ENCODE measurements around the gene OSBPL10. TPM values are rescaled to one million over a fixed set of nuclear protein-coding genes. Genes with fewer than 3 reads are reported as not detected.

The OSBPL10 gene
- polyA plus RNA-seq, 1 experiment: 11.2 TPM

GRCh38 chr3:31819441-31819840 is 161.6 kb downstream of the OSBPL10 start:
- ChIA-PET POLR2A (no interaction called here), CTCF (no interaction called here)
- Histone ChIP-seq H3K27me3 (ENCODE audit: control insufficient read depth, insufficient read depth, low read length) (no peaks in the 10 kb centered on the region), H3K4me3 (ENCODE audit: low read depth, low read length) (no peak overlapping the region), H3K36me3 (ENCODE audit: control insufficient read depth, insufficient read depth, low read length) (no peaks in the 10 kb centered on the region)
- DNase-seq (ENCODE audit: low read depth): no peak
- no peak for TF ChIP-seq CTCF (IDR thresholded peaks at IDR 0.05; ENCODE audit: insufficient read depth, low read depth, low read length)

- Histone ChIP-seq H3K4me3 (ENCODE audit: low read depth, low read length) (no peak overlapping the region), H3K36me3 (ENCODE audit: control insufficient read depth, insufficient read depth, low read length) (no peaks in the 10 kb centered on the region), H3K27me3 (ENCODE audit: control insufficient read depth, insufficient read depth, low read length) (no peaks in the 10 kb centered on the region)
- no peak for DNase-seq (ENCODE audit: low read depth)
- POLR2A ChIA-PET: no interaction called here
- CTCF ChIA-PET: no interaction called here
- TF ChIP-seq CTCF (IDR thresholded peaks at IDR 0.05; ENCODE audit: insufficient read depth, low read depth, low read length): no peak
Measured at GRCh38 chr3:31817411-31817966, 163.6 kb downstream of the OSBPL10 start.

DNA sequence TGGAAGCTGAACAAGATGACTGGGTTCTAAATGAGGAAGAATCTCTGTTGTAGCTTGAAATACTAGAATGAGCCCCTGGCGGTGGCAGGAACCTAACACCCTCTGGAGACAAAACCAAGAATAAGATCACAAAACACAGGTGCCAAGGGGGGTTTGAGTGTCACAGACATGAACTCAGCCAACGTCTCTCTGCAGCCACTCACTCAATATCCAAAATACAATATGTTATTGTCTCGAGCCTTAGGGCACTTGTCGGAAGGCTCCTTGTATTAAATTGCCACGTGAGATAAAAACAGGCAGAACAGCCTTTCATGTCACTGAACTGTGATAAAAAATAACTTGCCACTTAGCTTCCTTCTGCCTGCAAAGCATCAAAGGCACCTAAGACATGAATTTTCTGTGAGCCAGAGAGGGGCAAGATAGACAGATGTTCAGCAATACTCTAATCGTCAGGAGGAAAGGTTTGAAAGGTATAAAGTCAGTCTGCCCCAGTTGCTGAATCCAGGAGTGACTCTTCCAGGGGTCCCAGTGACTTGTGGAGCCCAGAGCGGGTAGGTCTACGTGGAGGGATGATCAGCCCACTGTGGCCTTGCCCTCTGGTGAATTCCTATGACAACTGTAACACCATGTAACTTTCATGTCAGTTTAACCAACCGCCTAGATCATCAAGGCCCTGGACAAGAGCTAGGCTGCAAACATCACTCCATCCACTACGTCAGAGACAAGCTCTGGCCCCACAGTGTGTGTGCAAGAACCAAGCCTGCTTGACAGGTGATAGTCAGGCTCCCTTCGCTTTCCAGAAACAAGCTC is 165.2 kb downstream of the OSBPL10 start:
- no peak for TF ChIP-seq CTCF (IDR thresholded peaks at IDR 0.05; ENCODE audit: insufficient read depth, low read depth, low read length)
- no peak overlapping the region for H3K4me3 ChIP-seq (ENCODE audit: low read depth, low read length)
- no peaks in the 10 kb centered on the region for H3K27me3 ChIP-seq (ENCODE audit: control insufficient read depth, insufficient read depth, low read length)
- DNase-seq (ENCODE audit: low read depth): no peak
- no peaks in the 10 kb centered on the region for H3K36me3 ChIP-seq (ENCODE audit: control insufficient read depth, insufficient read depth, low read length)
- CTCF ChIA-PET: interaction anchor here (0.8 kb wide), 1 partner anchor 26 kb away, joined by 3 read pairs; no protein-coding TSS in a partner anchor
- POLR2A ChIA-PET: no interaction called here

DNA sequence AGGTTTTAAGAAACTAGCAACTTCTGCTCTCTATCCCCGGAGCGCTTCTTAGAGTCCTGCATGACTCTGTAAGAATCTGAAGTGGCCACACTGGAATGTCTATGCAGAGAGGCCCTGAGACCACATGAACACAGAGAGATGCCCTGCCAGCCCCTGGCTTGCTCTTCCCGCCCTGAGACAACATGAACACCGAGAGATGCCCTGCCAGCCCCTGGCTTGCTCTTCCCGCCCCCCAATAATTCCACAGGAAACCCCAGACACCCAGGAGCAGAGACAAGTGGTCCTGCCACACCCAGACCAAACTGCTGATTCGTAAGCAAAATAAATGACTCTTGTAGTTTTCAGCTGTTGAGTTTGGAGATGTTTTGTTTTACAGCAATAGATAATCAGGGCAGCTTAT is 166.1 kb downstream of the OSBPL10 start:
- POLR2A ChIA-PET: no interaction called here
- no peaks in the 10 kb centered on the region for H3K27me3 ChIP-seq (ENCODE audit: control insufficient read depth, insufficient read depth, low read length)
- no peak for TF ChIP-seq CTCF (IDR thresholded peaks at IDR 0.05; ENCODE audit: insufficient read depth, low read depth, low read length)
- DNase-seq (ENCODE audit: low read depth): no peak
- CTCF ChIA-PET: no interaction called here
- no peaks in the 10 kb centered on the region for H3K36me3 ChIP-seq (ENCODE audit: control insufficient read depth, insufficient read depth, low read length)
- H3K4me3 ChIP-seq (ENCODE audit: low read depth, low read length): no peak overlapping the region

- CTCF ChIA-PET: interaction anchor here (0.9 to 1.3 kb wide), 2 partner anchors 8 to 28 kb away, joined by 3 read pairs; no protein-coding TSS in a partner anchor
- Histone ChIP-seq H3K27me3 (ENCODE audit: control insufficient read depth, insufficient read depth, low read length) (no peaks in the 10 kb centered on the region), H3K36me3 (ENCODE audit: control insufficient read depth, insufficient read depth, low read length) (no peaks in the 10 kb centered on the region), H3K4me3 (ENCODE audit: low read depth, low read length) (no peak overlapping the region)
- no peak for TF ChIP-seq CTCF (IDR thresholded peaks at IDR 0.05; ENCODE audit: insufficient read depth, low read depth, low read length)
- POLR2A ChIA-PET: no interaction called here
- no peak for DNase-seq (ENCODE audit: low read depth)
Measured at GRCh38 chr3:31813686-31814085, 167.4 kb downstream of the OSBPL10 start.
